Mucosa of stomach (tissue), 1 donor: ENCODE measurements around the gene DAND5.
A peak's percentile ranks its signal among the peaks of the same experiment; 100 is the strongest.

Experiments
- H3K27me3 ChIP-seq: one replicate; pipeline ENCODE4 v1.7.0; 2013; ENCODE audit warnings: mild to moderate bottlenecking, low read length; ENCODE audit not compliant: control insufficient read depth, insufficient read depth
- H3K36me3 ChIP-seq: one replicate; pipeline ENCODE4 v1.7.0; 2013; ENCODE audit warnings: low read length; ENCODE audit not compliant: control insufficient read depth, insufficient read depth
- H3K4me1 ChIP-seq: one replicate; pipeline ENCODE4 v1.7.0; 2013; ENCODE audit warnings: mild to moderate bottlenecking, low read length; ENCODE audit not compliant: control insufficient read depth, insufficient read depth
- H3K4me3 ChIP-seq: one replicate; pipeline ENCODE4 v1.7.0; 2013; ENCODE audit warnings: low read length
- H3K9ac ChIP-seq: one replicate; pipeline ENCODE4 v1.7.0; 2013; ENCODE audit warnings: mild to moderate bottlenecking, low read length, moderate library complexity
- H3K9me3 ChIP-seq: one replicate; pipeline ENCODE4 v1.7.0; 2013; ENCODE audit warnings: mild to moderate bottlenecking, low read length, moderate library complexity; ENCODE audit not compliant: control insufficient read depth
- donor health status: Pancreatic carcinoma.

The DAND5 gene

GRCh38 chr19:13003081-13003480 is 33.7 kb downstream of the DAND5 start:
- no peaks in the 10 kb centered on the region for H3K36me3 ChIP-seq
- peaks cover 69% of the 10 kb centered on the region for H3K4me1 ChIP-seq
- no peaks in the 10 kb centered on the region for H3K27me3 ChIP-seq
- H3K4me3 ChIP-seq = no peak overlapping the region
- no peaks in the 10 kb centered on the region for H3K9me3 ChIP-seq
- H3K9ac ChIP-seq = no peak overlapping the region

GRCh38 chr19:13004273-13004672 is 34.9 kb downstream of the DAND5 start:
- Histone ChIP-seq H3K4me3 (no peak overlapping the region), H3K36me3 (no peaks in the 10 kb centered on the region), H3K9ac (peak overlapping the region; percentile 24), H3K4me1 (peaks cover 79% of the 10 kb centered on the region), H3K27me3 (no peaks in the 10 kb centered on the region), H3K9me3 (no peaks in the 10 kb centered on the region)

GRCh38 chr19:13005253-13005652 is 35.9 kb downstream of the DAND5 start:
- Histone ChIP-seq H3K9me3 (no peaks in the 10 kb centered on the region), H3K27me3 (no peaks in the 10 kb centered on the region), H3K9ac (no peak overlapping the region), H3K4me1 (peaks cover 89% of the 10 kb centered on the region), H3K4me3 (no peak overlapping the region), H3K36me3 (no peaks in the 10 kb centered on the region)

GRCh38 chr19:13005861-13006370 is 36.5 kb downstream of the DAND5 start:
- H3K27me3 ChIP-seq = no peaks in the 10 kb centered on the region
- no peaks in the 10 kb centered on the region for H3K9me3 ChIP-seq
- no peaks in the 10 kb centered on the region for H3K36me3 ChIP-seq
- peaks cover 93% of the 10 kb centered on the region for H3K4me1 ChIP-seq
- H3K4me3 ChIP-seq = no peak overlapping the region
- no peak overlapping the region for H3K9ac ChIP-seq

DNA sequence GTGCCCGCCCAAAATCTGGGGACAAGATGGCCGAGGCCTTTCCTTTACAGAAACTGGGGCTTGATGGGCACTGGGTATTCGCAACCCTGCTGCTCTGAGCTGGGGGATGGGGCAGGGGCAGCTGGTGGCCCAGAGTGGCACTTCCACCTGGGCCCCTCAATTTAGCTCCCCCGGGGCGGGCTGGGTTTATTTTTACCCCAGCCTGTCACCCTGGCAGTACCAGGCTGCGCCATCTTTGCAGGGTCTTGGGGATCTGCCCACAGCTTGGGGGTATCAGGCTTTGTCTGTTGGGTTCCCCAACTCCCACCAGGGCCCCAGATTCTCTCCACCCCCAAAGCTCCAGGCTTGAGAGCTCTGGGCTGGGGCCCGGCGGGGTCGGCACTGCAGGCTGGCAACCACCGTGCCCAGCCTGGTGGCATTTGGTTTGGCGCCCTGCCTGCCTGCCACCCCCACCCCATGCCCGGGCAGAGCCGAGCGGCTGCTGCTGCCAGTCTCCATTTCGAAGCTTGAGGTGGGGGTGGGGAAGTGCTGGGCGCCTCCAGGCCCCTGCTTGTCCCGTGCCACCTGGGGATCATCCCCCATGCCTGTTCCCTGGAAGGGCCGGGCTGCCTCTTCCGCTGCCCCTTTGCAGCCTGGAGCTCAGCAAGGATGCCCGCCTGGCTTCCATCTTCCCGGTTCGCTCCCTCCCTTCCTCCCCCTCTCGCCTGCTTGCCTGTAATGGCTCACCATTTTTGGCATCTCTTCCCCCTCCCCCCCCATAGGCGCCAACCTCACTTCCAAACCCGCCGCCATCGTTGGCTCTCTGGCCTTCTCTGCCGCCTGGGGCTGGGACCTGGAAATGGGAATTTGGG is 37.3 kb downstream of the DAND5 start:
- Histone ChIP-seq H3K27me3 (no peaks in the 10 kb centered on the region), H3K4me3 (no peak overlapping the region), H3K36me3 (no peaks in the 10 kb centered on the region), H3K9ac (no peak overlapping the region), H3K4me1 (peaks cover 87% of the 10 kb centered on the region), H3K9me3 (no peaks in the 10 kb centered on the region)

- no peaks in the 10 kb centered on the region for H3K9me3 ChIP-seq
- H3K9ac ChIP-seq = peak overlapping the region; percentile 39
- no peaks in the 10 kb centered on the region for H3K27me3 ChIP-seq
- H3K4me3 ChIP-seq = no peak overlapping the region
- no peaks in the 10 kb centered on the region for H3K36me3 ChIP-seq
- H3K4me1 ChIP-seq = peaks cover 82% of the 10 kb centered on the region
These were observed 38.1 kb downstream of the DAND5 start for GRCh38 chr19:13007292-13008045.

DNA sequence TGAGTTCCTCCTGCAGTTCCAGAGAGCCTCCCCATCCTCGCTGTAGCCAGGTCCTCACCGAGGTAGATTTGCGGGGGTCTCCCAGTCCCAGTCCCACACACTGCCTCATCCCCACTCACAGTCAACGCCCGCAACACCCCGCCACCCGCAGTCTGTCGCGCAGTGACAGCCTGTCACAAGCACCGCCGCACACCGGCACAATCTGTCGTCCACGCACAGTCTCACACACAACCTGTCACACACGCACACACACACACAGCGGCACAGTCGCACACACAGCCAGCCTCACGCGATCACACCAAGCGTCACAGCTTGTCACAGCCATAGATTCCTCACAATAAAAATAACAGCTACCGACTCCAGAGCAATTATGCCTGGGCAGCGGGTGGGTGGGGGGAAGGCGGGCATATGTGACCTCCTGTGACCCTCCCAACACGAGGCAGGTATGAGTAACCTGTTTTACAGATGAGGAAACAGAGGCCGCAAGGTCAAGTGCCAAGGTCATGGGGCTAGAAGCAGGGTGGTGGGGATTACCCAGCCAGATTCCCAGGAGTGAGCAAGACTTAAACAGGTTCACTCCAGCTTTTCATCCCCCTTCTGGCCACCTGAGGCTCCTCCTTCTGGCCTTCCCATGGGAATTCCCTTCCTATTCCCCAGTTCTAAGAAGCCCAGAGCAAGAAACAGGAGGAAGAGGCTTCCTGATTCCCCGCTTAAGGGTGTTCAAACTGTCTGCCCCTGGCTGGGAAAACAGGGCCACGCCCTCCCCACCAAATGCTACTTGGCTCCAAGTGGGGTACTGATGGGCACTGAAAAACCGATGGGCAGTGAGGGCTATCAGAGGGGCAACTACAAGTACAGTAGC is 39.8 kb downstream of the DAND5 start:
- Histone ChIP-seq H3K27me3 (no peaks in the 10 kb centered on the region), H3K4me3 (no peak overlapping the region), H3K4me1 (peaks cover 75% of the 10 kb centered on the region), H3K36me3 (no peaks in the 10 kb centered on the region), H3K9ac (no peak overlapping the region), H3K9me3 (no peaks in the 10 kb centered on the region)

DNA sequence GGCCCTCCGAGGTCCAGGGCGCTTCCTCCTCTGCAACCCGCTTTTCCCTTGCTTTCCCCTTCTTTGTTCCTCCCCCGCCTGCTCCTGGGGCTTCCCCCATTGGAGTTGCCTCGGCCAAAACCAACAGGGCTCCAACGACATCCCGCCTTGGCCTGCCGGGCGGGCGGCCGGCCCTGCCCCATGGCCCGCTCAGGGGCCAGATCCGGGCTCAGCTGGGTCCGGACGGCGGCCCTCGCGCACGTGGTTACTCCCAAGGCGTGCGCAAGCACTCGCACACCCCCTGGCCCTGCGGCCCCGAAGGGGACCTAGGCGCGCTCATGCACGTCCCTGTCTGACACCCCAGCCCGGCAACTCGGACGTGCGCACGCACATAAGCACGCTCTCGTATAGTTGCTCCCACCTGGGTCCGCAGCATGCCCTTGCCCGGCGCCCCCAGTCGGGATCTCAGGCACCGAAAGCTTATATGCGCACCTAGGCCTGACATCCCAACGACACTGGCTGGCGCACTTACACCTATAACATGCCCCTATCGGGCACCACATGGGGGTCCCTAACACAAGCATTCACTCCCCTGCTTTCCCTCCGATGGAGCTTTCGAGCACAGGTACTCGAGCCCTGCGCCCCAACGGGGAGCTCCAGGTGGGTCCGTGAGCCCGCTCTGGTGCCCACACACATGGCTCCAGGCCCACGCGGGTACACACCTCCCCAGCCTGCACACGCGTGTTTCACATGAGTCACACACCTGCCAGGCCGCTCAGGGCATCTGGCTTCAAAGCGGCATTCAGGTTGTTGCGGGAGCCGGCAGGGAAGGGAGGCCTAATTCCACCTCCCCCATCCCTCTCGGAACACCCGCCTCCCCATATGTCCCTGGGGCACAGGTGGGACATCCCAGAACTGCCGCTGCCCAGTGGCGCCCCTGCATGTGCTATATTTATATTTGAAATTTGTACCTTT is 40.9 kb downstream of the DAND5 start:
- H3K9me3 ChIP-seq = no peaks in the 10 kb centered on the region
- H3K36me3 ChIP-seq = no peaks in the 10 kb centered on the region
- peaks cover 73% of the 10 kb centered on the region for H3K4me1 ChIP-seq
- H3K9ac ChIP-seq = no peak overlapping the region
- H3K4me3 ChIP-seq = no peak overlapping the region
- no peaks in the 10 kb centered on the region for H3K27me3 ChIP-seq

DNA sequence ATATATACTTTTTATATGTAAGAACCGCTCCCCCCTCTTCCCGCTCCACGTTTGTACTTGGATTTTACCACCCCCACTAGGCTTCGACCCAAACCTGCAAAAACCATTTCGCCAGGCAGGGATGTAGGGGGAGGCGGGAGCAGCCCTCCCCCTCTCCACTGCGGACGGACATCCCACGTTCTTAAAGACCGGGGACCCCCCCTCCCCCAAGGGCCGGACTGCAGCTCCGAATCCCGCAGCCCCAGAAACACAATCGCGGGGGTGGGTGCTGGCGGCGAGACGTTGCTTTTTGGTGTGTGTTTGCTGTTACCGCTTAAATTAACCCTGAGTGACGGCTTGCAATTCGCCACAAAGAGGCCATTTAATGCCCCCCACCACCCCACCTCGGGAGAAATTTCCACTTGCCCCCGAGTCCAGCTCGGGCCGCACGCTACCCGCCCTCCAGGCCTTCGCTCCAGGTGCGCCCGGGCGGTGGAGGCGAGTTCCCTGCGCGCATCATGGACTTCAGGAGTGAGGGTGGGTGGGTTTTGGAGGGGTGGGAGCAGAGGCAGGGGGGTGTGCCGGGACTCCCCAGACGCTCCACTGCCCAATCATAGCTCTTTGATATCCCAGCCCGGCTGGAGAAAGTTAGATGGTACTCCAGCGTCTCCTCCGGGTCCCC is 41.7 kb downstream of the DAND5 start:
- H3K4me1 ChIP-seq = peaks cover 73% of the 10 kb centered on the region
- H3K36me3 ChIP-seq = no peaks in the 10 kb centered on the region
- no peak overlapping the region for H3K9ac ChIP-seq
- no peaks in the 10 kb centered on the region for H3K27me3 ChIP-seq
- no peaks in the 10 kb centered on the region for H3K9me3 ChIP-seq
- H3K4me3 ChIP-seq = no peak overlapping the region

GRCh38 chr19:13011653-13012389 is 42.4 kb downstream of the DAND5 start:
- Histone ChIP-seq H3K9me3 (no peaks in the 10 kb centered on the region), H3K4me3 (no peak overlapping the region)

More at GRCh38 chr19:13011653-13012389, 42.4 kb downstream of the DAND5 start:
- Histone ChIP-seq H3K36me3 (no peaks in the 10 kb centered on the region), H3K9ac (no peak overlapping the region), H3K4me1 (peaks cover 71% of the 10 kb centered on the region), H3K27me3 (no peaks in the 10 kb centered on the region)
